ENCODE measurements around the gene MAB21L4. TPM values are rescaled to one million over a fixed set of nuclear protein-coding genes. Genes with fewer than 3 reads are reported as not detected.

The MAB21L4 gene
- total and polyA plus RNA-seq, 2 experiments from 2014 or later: not detected

DNA sequence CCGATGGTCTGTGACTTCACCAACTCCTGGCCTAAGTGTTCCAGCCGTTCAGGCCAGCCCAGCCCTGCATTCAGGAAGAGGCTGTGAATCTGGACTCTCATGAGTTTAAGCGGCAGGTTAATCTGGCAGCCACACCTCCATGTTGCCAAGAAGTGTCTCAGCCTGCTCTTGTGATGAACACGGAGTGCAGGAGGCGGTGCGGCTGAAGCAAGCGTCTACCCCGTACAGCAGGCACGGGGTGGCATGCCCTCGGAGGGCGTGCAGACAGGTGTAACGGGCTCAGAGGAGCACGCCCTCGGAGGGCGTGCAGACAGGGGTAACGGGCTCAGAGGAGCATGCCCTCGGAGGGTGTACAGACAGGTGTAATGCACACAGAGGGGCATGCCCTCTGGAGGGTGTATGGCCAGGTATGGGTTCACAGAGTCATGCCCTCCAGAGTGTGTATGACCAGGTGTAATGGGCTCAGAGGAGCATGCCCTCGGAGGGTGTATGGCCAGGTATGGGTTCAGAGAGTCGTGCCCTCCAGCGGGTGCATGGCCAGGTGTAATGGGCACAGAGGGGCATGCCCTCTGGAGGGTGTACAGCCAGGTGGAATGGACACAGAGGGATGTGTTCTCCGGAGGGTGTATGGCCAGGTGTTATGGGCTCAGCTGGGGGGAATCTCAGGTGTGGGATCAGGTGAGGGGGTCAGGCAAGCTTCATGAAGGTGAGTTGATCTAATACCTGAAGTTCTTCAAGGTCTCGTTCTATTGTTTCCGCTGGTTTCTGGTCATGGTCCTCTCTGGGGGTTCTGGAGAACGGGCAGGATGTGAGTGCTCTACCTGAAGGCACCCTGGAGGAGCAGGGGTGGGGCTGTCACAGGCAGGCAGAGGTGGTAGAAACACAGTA lies 32.8 kb upstream of the MAB21L4 start:
- TF ChIP-seq EZH2 (IDR thresholded peaks at IDR 0.05; ENCODE audit: insufficient read depth, poor library complexity, severe bottlenecking) (no peak), EZH2phosphoT487 (IDR thresholded peaks at IDR 0.05; ENCODE audit: insufficient read depth, low read depth) (no peak)
- no peaks in the 10 kb centered on the region for H4K20me1 ChIP-seq (ENCODE audit: insufficient read depth)
- H3K4me1 ChIP-seq (ENCODE audit: insufficient read depth): no peaks in the 10 kb centered on the region
- 89 to 91% methylated on average over 24 of the region's 24 CpGs for WGBS, 2 experiments (ENCODE audit: low coverage in 1 of 2, low lambda C conversion rate in 2 of 2, missing lambda C conversion rate in 2 of 2)
- H3K27me3 ChIP-seq (replicated peaks; ENCODE audit: insufficient read depth): no peaks in the 10 kb centered on the region
- H3K9me3 ChIP-seq (ENCODE audit: low read depth): no peaks in the 10 kb centered on the region
- H3K27ac ChIP-seq: no peak overlapping the region
- in situ Hi-C loops (cut with MboI): no loop called here
- no peaks in the 10 kb centered on the region for H3K36me3 ChIP-seq (ENCODE audit: low read depth)
- no peak for DNase-seq
- H3K79me2 ChIP-seq (ENCODE audit: insufficient read depth): no peaks in the 10 kb centered on the region
- no peak overlapping the region for H2AFZ ChIP-seq
- no peak overlapping the region for H3K9ac ChIP-seq
- no peak overlapping the region for H3K4me2 ChIP-seq (ENCODE audit: unreplicated experiment)
- H3F3A ChIP-seq (ENCODE audit: insufficient read depth): no peaks in the 10 kb centered on the region
- no peak overlapping the region for H3K4me3 ChIP-seq
- no peaks in the 10 kb centered on the region for H3K9me2 ChIP-seq (ENCODE audit: insufficient read depth)

DNA sequence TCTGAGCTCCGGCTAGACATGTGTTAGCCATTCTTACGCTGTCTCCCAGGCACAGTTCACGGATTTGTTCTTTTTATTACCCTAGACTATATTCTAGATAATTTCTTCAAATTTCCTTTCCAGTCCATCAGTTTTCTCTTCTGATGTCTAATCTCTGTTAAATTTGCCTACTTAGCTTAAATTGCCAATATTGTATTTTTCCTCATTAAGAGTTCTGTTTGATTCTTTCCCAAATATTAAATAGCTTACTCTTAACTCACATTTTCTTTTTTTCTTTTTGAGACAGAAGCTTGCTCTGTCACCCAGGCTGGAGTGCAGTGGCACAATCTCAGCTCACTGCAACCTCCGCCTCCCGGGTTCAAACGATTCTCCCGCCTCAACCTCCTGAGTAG lies 31.4 kb upstream of the MAB21L4 start:
- in situ Hi-C loops (cut with MboI): no loop called here
- no peak overlapping the region for H2AFZ ChIP-seq
- no peak overlapping the region for H3K4me3 ChIP-seq
- TF ChIP-seq EZH2phosphoT487 (IDR thresholded peaks at IDR 0.05; ENCODE audit: insufficient read depth, low read depth): no peak
- TF ChIP-seq EZH2 (IDR thresholded peaks at IDR 0.05; ENCODE audit: insufficient read depth, poor library complexity, severe bottlenecking): no peak
- no peaks in the 10 kb centered on the region for H3K79me2 ChIP-seq (ENCODE audit: insufficient read depth)
- H3K9ac ChIP-seq: no peak overlapping the region
- H3K4me1 ChIP-seq (ENCODE audit: insufficient read depth): peaks cover under 1% of the 10 kb centered on the region; the same call in 1 of the 2 replicates
- H4K20me1 ChIP-seq (ENCODE audit: insufficient read depth): no peaks in the 10 kb centered on the region
- no peaks in the 10 kb centered on the region for H3K27me3 ChIP-seq (replicated peaks; ENCODE audit: insufficient read depth)
- H3K27ac ChIP-seq: no peak overlapping the region
- no peak for DNase-seq
- H3K9me3 ChIP-seq (ENCODE audit: low read depth): no peaks in the 10 kb centered on the region
- H3K9me2 ChIP-seq (ENCODE audit: insufficient read depth): no peaks in the 10 kb centered on the region
- H3F3A ChIP-seq (ENCODE audit: insufficient read depth): no peaks in the 10 kb centered on the region
- no peak overlapping the region for H3K4me2 ChIP-seq (ENCODE audit: unreplicated experiment)
- no peaks in the 10 kb centered on the region for H3K36me3 ChIP-seq (ENCODE audit: low read depth)
- 89 to 92% methylated on average over 7 of the region's 7 CpGs for WGBS, 2 experiments (ENCODE audit: low coverage in 1 of 2, low lambda C conversion rate in 2 of 2, missing lambda C conversion rate in 2 of 2)

DNA sequence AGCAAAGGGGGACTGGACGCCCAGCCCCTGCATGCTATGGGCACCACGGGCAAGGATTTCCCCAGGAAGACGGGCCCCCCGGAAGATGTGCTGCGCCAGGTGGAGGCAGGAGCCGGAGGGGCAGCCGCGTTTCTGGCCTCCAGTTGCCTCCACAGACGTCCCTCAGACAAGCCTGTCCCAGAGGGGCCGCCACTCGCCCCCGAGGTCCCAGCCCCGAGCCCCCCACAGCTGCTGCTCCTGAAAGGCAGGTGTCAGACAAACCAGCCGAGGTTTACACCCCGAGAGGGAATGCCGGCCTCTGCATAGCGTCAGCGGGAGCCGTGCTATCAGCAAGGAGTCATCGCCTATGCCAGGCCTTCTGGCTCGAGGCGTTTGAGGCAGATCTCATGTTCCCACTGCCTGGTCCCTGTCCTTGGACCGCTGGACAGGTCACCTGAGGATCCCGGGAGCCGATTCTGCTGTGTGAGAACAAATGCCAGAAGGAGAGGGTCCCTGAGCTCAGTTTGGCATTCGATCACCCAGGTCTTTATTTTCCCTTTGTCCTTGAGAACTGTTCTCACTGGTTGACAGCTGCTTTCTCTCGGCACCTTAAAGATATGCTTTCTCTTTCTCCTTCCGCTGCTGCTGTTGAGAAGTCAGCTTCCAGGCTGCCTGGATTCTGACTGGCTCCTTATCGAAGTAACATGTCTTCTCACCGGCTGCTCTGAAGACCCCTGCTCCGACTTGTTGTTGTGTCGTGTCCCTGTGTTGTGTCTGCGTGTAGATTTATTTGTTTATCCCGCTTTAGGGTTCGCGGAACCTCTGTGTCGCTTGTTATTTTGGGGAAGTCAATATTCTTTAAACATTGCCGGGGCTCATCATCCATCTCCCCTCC lies 30.8 kb upstream of the MAB21L4 start:
- Histone ChIP-seq H3K36me3 (ENCODE audit: low read depth) (no peaks in the 10 kb centered on the region), H3K9me3 (ENCODE audit: low read depth) (no peaks in the 10 kb centered on the region), H3K4me3 (no peak overlapping the region), H3K9me2 (ENCODE audit: insufficient read depth) (no peaks in the 10 kb centered on the region), H3K9ac (no peak overlapping the region), H3K27ac (no peak overlapping the region), H3K4me2 (ENCODE audit: unreplicated experiment) (no peak overlapping the region), H3F3A (ENCODE audit: insufficient read depth) (no peaks in the 10 kb centered on the region), H4K20me1 (ENCODE audit: insufficient read depth) (no peaks in the 10 kb centered on the region), H2AFZ (no peak overlapping the region), H3K4me1 (ENCODE audit: insufficient read depth) (peaks cover 7% of the 10 kb centered on the region), H3K79me2 (ENCODE audit: insufficient read depth) (no peaks in the 10 kb centered on the region), H3K27me3 (replicated peaks; ENCODE audit: insufficient read depth) (no peaks in the 10 kb centered on the region)
- peak; percentile 48 for DNase-seq
- WGBS, 2 experiments (ENCODE audit: low coverage in 1 of 2, low lambda C conversion rate in 2 of 2, missing lambda C conversion rate in 2 of 2): 61 to 66% methylated on average over 34 to 37 of the region's 38 CpGs
- in situ Hi-C loops (cut with MboI): no loop called here
- TF ChIP-seq EZH2phosphoT487 (IDR thresholded peaks at IDR 0.05; ENCODE audit: insufficient read depth, low read depth): no peak
- TF ChIP-seq EZH2 (IDR thresholded peaks at IDR 0.05; ENCODE audit: insufficient read depth, poor library complexity, severe bottlenecking): no peak
